GM18499 (cell line): ENCODE data around the gene ATP7A.
"Not testable (repeated sequence)": the region's sequence is repeated elsewhere in the genome, so short reads cannot be mapped to it uniquely, and the experiment has no call there.

Source experiments
- ATAC-seq: cut with Tn5 transposase; IDR thresholded peaks from one replicate; pipeline ENCODE4 v1.9.1; 2021; ENCODE audit warnings: moderate number of reproducible peaks; ENCODE audit not compliant: insufficient read depth, unreplicated experiment

ATP7A gene

DNA sequence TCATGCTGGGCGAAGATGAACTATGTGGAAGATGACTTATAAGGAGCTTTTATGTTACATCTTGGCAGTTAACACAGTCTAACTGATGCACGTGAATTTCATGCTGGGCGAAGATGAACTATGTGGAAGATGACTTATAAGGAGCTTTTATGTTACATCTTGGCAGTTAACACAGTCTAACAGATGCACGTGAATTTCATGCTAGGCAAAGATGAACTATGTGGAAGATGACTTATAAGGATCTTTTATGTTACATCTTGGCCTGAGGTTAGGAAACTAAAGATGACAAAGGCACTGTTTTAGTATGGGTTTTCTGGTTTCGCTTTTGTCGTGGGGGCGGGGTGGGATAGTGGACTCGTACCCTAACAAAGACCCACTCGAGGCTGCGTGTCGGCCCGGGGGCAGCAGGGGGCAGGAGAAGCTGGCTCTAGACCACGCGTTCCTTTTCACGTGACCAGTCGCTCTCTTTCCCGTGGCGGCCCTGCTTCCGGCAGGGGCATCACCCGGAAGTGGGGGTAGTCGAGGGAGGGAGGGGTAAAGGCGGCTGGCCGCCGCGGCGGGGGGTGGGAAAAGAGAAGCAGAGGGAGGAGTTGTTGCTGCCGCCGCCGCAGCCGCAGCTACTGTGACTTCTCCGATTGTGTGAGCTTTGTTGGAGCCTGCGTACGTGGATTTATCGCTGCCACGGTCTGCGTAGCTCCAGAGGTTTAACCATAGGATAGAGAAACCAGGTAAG is at the start of gene ATP7A:
Gene ATP7A (plus strand): TSS at position 586 of the 733 bp plus-strand sequence. CDS start 60,949 bp downstream, outside the sequence.
- peak; percentile 78 for ATAC-seq

DNA sequence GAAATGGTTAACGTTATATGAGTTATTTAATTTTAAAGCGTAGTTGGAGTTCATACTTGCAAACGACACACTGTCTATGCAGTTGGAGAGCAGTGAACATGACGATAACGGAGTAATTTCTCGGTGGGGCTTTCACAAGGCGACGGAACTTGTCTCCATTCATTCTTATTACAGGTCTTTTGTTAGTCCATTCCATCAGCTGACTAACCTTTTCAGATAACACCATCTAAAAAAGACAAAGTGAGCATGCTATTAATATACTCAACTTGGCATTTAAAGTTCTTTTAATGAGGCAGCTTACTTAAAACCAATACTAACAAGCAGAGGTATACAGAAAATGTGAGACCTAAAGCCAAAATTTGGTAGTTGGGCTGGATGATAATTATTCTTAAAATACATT is 35.1 kb upstream of the ATP7A start:
- ATAC-seq = no peak

GRCh38 chrX:77881418-77881817 is 29.1 kb upstream of the ATP7A start:
- not testable (repeated sequence) for ATAC-seq

GRCh38 chrX:77892887-77893286 is 17.6 kb upstream of the ATP7A start:
- ATAC-seq = no peak

DNA sequence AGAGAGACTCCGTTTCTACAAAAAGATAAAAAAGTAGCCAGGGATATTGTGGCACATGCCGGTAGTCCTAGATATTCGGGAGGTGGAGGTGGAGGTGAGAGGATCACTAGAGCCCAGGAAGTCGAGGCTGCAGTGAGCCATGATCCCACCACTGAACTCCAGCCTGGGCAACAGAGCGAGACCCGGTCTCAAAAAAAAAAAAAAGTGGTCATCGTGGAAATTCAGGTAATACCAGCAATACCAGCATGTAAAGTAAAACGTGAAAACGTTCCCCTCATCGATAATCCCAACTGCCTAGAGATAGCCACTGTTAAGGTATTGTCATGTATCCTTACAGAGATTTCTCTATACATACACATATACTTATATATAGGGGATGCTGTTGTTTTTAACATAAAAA is 16.8 kb upstream of the ATP7A start:
- no peak for ATAC-seq

- ATAC-seq = peak; percentile 76
Observed at GRCh38 chrX:77894921-77895886, 15.3 kb upstream of the ATP7A start, which contains the start of gene MAGT1. MAGT1 (minus strand) TSS chrX:77895435; CDS start chrX:77895410, 25 bp downstream.

GRCh38 chrX:77899081-77899828 is 11.2 kb upstream of the ATP7A start, which contains the start of gene COX7B:
COX7B (plus strand) TSS chrX:77899468; CDS start chrX:77899554, 86 bp downstream.
- ATAC-seq = peak; percentile 46

GRCh38 chrX:77900688-77901087 is 9.8 kb upstream of the ATP7A start:
- ATAC-seq = no peak

DNA sequence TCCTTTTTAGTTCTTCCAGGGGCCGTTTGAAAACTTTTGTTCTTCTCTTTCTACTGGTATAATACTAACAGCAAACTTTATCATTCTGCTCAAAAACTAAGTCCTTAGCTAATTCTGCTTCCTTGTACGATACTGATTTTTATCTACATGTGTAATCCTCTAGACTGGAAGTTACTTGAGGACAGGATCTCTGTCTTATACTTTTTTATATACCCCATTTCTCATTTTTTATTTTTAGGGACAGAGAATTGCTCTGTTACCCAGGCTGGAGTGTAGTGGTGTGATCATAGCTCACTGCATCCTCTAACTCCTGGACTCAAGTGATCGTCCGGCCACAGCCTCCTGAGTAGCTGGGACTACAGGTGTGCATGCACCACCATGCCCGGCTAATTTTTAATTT is 9.0 kb upstream of the ATP7A start:
- ATAC-seq = no peak

GRCh38 chrX:77917294-77917933 is 6.9 kb downstream of the ATP7A start:
- peak; percentile 41 for ATAC-seq

GRCh38 chrX:77918568-77918967 is 8.1 kb downstream of the ATP7A start:
- no peak for ATAC-seq

GRCh38 chrX:77919370-77919769 is 8.9 kb downstream of the ATP7A start:
- ATAC-seq = not testable (repeated sequence)

DNA sequence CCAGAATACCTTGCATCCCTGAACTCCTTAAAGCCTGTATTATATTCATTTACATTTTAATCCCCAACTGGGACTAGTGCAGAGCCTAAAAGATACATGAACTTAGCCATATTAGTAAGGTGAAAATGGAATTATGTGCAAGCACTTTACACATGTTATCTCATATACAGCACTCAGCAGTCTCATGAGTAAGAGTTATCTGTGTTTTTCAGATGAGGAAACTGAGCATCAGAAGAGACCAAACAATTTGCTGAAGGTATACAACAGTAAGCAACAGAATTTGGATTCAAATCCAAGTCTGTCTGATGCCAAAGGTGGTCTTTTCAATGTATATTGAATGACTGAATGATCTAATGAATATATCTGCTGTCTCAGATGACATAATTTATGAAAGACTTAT is 12.3 kb downstream of the ATP7A start:
- ATAC-seq = no peak

GRCh38 chrX:77924320-77924859 is 13.9 kb downstream of the ATP7A start:
- no peak for ATAC-seq

DNA sequence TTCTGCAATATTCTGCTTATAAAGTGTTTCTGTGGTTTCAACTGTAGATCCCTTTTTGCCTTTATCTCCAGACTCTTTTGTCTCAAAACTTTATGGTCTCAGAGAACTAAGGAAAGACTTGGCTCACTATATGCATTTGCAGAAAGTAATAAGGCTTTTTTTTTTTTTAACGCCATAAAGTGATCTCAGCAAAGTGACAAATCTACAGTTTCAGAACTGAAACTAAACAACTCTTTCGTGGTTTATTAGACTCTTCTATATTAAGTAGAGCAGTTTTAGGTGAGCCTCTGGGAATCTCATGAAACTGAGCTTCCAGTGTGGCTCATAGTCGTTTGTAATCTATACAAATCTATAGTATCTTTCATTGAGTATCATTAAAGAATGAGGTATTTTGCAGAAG is 15.3 kb downstream of the ATP7A start:
- no peak for ATAC-seq

DNA sequence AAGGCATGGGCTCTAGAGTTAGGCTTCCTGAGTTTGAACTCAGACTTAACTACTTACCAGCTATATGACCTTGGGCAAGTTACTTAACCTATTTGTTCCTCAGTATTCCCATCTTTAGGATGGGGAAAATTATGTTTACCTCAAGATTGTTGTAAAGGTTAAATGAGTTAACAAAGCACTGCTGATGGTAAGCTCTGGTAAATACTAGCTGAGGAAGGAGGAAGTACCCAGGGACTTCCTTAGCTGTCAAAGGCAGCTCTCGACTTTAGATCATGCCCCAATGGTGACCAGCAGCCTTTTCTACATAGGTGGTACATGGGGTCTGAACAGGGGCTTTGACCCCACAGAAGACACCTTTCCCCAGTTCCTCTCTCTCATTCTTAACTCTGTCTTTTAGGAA is 20.1 kb downstream of the ATP7A start:
- no peak for ATAC-seq

DNA sequence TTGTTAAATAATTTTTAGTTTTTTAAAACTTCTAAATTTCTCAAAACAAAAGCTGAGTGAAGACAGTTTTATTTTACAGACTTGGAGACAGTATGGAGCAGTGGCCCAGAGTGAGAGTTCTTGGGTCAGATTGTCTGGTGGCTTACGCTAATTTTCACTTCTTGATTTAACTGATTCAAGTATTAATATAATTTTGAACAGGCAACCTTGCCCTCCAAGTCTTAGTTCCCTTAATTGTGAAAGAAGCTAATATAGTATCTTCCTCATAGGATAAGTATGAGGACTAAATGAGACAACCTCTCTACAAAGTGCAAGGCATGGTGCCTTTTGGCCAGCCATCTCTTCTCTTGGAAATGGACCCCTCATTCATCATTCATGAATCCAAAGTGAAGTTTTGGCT is 25.4 kb downstream of the ATP7A start:
- ATAC-seq = no peak

GRCh38 chrX:77936299-77936698 is 25.8 kb downstream of the ATP7A start:
- ATAC-seq = no peak

- no peak for ATAC-seq
Observed at GRCh38 chrX:77937291-77937690, 26.8 kb downstream of the ATP7A start.
